ENCODE measurements around the gene SLC29A1. TPM values are rescaled to one million over a fixed set of nuclear protein-coding genes. Genes with fewer than 3 reads are reported as not detected.

SLC29A1 gene
- total RNA-seq, 1 donor: 23.6 TPM

DNA sequence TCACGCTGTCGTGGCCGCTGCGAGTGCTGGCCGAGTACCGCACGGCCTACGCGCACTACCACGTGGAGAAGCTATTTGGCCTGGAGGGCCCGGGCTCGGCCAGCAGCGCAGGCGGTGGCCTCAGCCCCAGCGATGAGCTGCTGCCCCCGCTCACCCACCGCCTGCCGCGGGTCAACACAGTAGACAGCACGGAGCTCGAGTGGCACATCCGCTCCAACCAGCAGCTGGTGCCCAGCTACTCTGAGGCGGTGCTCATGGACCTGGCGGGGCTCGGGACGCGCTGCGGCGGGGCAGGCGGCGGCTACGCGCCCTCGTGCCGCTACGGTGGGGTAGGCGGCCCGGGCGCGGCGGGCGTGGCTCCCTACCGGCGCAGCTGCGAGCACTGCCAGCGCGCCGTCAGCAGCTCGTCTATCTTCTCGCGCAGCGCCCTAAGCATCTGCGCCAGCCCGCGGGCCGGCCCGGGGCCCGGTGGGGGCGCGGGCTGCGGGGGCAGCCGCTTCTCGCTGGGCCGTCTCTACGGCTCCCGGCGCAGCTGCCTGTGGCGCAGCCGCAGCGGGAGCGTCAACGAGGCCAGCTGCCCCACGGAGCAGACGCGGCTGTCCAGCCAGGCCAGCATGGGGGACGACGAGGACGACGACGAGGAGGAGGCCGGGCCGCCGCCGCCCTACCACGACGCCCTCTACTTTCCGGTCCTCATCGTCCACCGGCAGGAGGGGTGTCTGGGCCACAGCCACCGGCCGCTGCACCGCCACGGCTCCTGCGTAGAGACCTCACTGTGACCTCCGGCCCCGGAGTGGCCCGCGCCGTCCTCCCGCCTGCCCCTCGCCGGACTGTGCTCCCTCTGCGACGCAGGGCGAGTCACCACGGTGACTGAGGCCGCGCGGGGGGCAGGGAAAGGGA lies 52.6 kb downstream of the SLC29A1 start:
- TF ChIP-seq, protein P1, sequence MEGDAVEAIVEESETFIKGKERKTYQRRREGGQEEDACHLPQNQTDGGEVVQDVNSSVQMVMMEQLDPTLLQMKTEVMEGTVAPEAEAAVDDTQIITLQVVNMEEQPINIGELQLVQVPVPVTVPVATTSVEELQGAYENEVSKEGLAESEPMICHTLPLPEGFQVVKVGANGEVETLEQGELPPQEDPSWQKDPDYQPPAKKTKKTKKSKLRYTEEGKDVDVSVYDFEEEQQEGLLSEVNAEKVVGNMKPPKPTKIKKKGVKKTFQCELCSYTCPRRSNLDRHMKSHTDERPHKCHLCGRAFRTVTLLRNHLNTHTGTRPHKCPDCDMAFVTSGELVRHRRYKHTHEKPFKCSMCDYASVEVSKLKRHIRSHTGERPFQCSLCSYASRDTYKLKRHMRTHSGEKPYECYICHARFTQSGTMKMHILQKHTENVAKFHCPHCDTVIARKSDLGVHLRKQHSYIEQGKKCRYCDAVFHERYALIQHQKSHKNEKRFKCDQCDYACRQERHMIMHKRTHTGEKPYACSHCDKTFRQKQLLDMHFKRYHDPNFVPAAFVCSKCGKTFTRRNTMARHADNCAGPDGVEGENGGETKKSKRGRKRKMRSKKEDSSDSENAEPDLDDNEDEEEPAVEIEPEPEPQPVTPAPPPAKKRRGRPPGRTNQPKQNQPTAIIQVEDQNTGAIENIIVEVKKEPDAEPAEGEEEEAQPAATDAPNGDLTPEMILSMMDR (IDR thresholded peaks at IDR 0.05; ENCODE audit: insufficient read depth, low read length): no peak
- no peak for DNase-seq (ENCODE audit: low read depth)
- H3K4me3 ChIP-seq (ENCODE audit: low read depth, low read length): no peak overlapping the region

DNA sequence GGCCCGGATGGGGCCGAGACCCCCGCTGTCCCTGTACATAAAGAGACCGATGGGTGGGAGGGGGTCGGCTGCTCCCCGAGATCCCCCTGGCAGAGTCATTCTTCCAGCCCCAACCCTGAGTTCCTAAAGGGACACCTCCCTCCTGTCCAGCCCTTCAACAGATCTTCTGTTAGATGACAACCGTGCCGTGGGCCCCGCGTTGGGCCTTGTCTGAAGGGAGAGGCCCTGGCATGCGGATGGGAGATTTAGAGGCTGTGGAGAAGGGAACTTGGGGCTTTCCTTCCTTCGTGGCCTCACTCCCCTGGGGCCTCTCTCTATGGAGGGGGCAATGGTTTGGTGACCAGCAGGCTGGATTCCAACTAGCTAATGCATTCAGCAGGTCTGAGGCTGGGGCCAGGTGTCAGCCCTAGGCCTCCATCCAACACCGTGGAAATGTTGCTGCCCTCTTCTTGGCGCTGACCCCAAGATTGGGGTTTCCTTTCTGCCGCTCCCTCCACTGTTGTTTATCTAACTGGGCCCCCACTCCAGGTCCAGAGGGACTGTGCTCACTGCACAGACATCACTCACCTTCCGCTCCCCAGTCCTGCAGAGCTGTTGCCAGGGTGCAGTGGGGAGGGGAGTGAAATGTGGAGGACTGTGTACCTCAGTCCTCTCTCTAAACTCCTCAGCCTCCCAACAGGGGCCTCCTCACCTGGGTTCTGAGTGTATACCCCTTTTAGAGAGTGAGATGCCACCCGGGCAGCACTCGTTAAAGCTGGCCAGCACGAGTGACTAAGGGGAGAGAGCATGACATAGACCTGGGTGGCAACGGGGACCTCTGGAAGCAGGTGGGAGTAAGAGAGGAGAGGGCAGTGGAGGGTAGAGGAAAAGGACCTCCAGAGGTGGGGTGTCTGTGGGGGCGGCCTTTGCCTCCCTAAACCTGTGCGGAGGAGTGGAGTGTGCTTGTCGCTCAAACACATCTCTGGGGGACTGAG lies 53.6 kb downstream of the SLC29A1 start:
- DNase-seq (ENCODE audit: low read depth): no peak
- H3K4me3 ChIP-seq (ENCODE audit: low read depth, low read length): no peak overlapping the region
- TF ChIP-seq, protein P1 (IDR thresholded peaks at IDR 0.05; ENCODE audit: insufficient read depth, low read length): no peak

DNA sequence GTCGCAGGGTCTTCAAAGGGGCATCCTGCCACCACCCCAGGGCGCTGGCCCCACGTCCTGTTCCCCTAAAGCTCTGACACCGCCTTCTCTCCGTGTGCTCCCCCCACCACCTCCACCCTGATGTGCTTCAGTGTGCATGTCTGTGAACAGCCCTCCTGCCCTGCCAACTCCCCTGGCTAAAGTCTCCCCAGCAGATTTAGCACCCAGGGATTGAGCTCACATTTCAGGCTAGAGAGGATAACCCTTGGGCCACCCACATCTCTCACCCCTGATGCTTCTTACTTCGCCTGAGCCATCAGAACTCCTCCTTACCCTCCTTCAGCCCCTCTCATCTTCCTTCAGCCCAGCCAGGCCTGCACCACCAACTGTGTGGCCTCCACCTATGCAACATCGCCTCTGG lies 54.4 kb downstream of the SLC29A1 start:
- TF ChIP-seq, protein P1 (IDR thresholded peaks at IDR 0.05; ENCODE audit: insufficient read depth, low read length): no peak
- no peak overlapping the region for H3K4me3 ChIP-seq (ENCODE audit: low read depth, low read length)
- no peak for DNase-seq (ENCODE audit: low read depth)

DNA sequence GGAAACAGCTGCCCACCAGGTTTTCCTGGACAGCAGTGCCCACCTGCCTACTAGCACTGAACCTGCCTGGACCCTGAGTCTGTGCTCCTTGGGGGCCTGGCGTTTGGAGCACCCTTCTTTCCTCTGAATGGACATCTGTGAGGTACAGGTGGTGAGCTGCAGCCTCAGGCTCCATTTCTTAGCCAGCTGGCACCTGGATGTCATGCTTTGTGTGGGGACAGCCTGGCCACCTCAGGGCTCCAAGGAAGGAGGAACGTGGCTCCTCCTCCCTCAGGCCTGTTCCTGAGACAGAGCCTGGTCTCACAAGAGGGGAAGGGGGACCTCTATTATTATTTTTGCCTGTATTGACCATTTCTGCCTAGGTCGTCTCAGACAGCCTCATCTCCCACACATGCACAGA lies 54.9 kb downstream of the SLC29A1 start:
- no peak for DNase-seq (ENCODE audit: low read depth)
- TF ChIP-seq, protein P1 (IDR thresholded peaks at IDR 0.05; ENCODE audit: insufficient read depth, low read length): no peak
- H3K4me3 ChIP-seq (ENCODE audit: low read depth, low read length): no peak overlapping the region

DNA sequence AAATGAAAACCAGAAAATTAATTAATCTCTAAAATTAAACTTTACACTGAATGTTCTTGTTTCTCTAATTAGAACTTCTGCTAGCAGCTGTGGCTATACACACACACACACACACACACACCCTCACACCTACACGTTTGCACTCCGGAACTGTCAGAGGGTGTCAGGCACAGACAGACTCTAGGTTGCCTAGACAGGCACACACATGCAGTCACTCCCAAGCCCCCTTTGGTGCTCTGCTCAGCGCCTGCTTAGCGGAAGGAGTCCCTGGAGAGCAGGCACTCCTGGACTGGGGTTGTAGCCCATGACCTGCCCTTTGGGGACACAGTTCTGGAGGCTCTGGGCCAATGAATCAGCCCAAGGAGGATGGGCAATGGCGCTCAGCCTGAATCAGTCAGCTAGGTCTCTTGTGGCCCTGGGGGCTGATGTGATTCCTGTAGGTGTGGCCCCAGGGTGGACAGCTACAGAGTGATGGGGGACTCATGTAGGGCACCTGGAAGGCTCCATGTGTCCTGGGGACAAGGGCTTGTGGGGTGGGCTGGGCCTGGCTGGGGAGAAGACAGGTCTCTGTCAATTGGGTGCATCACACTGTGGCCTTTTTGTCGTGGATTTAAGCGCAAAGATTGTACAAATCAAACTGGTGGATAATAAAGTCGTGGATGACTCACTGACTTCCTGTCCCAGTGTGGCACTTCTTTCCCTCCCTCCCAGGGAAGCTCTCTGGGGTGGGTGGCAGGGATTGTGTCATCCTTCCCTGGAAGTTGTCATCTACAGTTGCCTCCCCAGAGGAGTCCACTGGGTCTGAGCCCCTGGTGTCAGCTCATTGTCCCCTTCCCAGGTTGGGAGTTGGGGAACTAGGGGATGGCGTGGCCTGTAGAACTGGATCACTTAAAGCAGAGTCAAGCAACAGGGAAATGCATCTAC lies 55.6 kb downstream of the SLC29A1 start:
- no peak for DNase-seq (ENCODE audit: low read depth)
- TF ChIP-seq, protein P1 (IDR thresholded peaks at IDR 0.05; ENCODE audit: insufficient read depth, low read length): no peak
- no peak overlapping the region for H3K4me3 ChIP-seq (ENCODE audit: low read depth, low read length)

Small RNA genes within 50 kb of the gene (small RNA-seq; reads per million reads assigned to genes)
- gene RN7SL811P: not detected

Other genes starting within 250 kb of the SLC29A1 start
- gene MRPL14, start 96.1 kb upstream of the SLC29A1 start, total RNA-seq (ENCODE audit: low replicate concordance): 9.2 and 34.5 TPM in 2 replicates
- 7.2 and 20.7 TPM in 2 replicates for gene TMEM63B, start 96.0 kb upstream of the SLC29A1 start, total RNA-seq (ENCODE audit: low replicate concordance)
- gene CAPN11, start 64.8 kb upstream of the SLC29A1 start, total RNA-seq (ENCODE audit: low replicate concordance): not detected in 2 replicates
- gene MYMX, start 6.7 kb upstream of the SLC29A1 start, total RNA-seq (ENCODE audit: low replicate concordance): not detected in 2 replicates
- gene HSP90AB1, start 23.5 kb downstream of the SLC29A1 start, total RNA-seq (ENCODE audit: low replicate concordance): 797 and 832 TPM in 2 replicates
- gene SLC35B2, start 33.9 kb downstream of the SLC29A1 start, total RNA-seq (ENCODE audit: low replicate concordance): 56.4 and 60.8 TPM in 2 replicates
- 5.4 and 74.7 TPM in 2 replicates for gene NFKBIE, start 42.0 kb downstream of the SLC29A1 start, total RNA-seq (ENCODE audit: low replicate concordance)
- gene TMEM151B, start 46.9 kb downstream of the SLC29A1 start, total RNA-seq (ENCODE audit: low replicate concordance): not detected in 2 replicates
- 6.8 and 12.7 TPM in 2 replicates for gene AARS2, start 89.8 kb downstream of the SLC29A1 start, total RNA-seq (ENCODE audit: low replicate concordance)
- not detected in 2 replicates for gene SPATS1, start 119.1 kb downstream of the SLC29A1 start, total RNA-seq (ENCODE audit: low replicate concordance)
- gene CDC5L, start 164.1 kb downstream of the SLC29A1 start, total RNA-seq (ENCODE audit: low replicate concordance): 27.2 and 29.0 TPM in 2 replicates

Data from fibroblast of the aortic adventitia (primary cell).